ENCODE data around the gene LYPLAL1.

- TF ChIP-seq, protein P1, sequence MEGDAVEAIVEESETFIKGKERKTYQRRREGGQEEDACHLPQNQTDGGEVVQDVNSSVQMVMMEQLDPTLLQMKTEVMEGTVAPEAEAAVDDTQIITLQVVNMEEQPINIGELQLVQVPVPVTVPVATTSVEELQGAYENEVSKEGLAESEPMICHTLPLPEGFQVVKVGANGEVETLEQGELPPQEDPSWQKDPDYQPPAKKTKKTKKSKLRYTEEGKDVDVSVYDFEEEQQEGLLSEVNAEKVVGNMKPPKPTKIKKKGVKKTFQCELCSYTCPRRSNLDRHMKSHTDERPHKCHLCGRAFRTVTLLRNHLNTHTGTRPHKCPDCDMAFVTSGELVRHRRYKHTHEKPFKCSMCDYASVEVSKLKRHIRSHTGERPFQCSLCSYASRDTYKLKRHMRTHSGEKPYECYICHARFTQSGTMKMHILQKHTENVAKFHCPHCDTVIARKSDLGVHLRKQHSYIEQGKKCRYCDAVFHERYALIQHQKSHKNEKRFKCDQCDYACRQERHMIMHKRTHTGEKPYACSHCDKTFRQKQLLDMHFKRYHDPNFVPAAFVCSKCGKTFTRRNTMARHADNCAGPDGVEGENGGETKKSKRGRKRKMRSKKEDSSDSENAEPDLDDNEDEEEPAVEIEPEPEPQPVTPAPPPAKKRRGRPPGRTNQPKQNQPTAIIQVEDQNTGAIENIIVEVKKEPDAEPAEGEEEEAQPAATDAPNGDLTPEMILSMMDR (IDR thresholded peaks at IDR 0.05; ENCODE audit: insufficient read depth, low read length, poor library complexity, severe bottlenecking), result no peak
- TF ChIP-seq EZH2phosphoT487 (conservative IDR thresholded peaks at IDR 0.05; ENCODE audit: low read length), result no peak
Measured at GRCh38 chr1:219226196-219226595, 52.5 kb downstream of the LYPLAL1 start.

Measured in SU-DHL-6 (cell line).